Measurements from ENCODE around the gene CAMSAP2.

CAMSAP2 gene

GRCh38 chr1:200883118-200883517, 144.4 kb downstream of the CAMSAP2 start:
- no peak for DNase-seq (ENCODE audit: low read depth, low spot score)

- no peak for DNase-seq (ENCODE audit: low read depth, low spot score)
Observed at GRCh38 chr1:200885623-200886402, 147.1 kb downstream of the CAMSAP2 start.

GRCh38 chr1:200886594-200886993, 147.9 kb downstream of the CAMSAP2 start:
- DNase-seq (ENCODE audit: low read depth, low spot score), result no peak

- DNase-seq (ENCODE audit: low read depth, low spot score), result no peak
Observed at GRCh38 chr1:200887036-200887435, 148.3 kb downstream of the CAMSAP2 start.

- no peak for DNase-seq (ENCODE audit: low read depth, low spot score)
Observed at GRCh38 chr1:200887772-200888348, 149.2 kb downstream of the CAMSAP2 start.

DNA sequence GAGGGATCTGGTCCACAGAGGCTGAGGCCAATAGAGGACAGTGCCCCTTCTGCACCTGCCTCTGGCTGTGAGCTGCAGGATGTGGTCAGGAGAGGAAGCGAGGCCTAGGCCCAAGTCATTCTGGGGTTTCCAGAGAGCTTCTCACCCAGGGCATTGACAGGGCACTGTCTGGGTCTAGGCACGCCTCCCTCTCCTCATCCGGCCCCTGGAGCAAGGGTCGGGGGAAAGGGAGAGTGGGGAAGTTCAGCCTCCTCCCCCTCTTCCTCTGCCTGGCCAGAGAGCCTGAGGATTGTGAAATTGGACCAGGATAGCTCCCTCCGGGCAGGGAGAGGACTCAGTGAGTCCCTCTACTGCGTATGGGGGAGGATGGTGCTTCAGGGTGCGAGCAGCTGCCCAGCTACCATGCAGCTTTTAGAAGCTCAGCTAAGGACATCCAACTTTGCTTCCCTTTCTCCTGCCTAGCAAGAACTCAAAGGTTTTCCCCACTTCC, 149.7 kb downstream of the CAMSAP2 start:
- no peak for DNase-seq (ENCODE audit: low read depth, low spot score)

DNA sequence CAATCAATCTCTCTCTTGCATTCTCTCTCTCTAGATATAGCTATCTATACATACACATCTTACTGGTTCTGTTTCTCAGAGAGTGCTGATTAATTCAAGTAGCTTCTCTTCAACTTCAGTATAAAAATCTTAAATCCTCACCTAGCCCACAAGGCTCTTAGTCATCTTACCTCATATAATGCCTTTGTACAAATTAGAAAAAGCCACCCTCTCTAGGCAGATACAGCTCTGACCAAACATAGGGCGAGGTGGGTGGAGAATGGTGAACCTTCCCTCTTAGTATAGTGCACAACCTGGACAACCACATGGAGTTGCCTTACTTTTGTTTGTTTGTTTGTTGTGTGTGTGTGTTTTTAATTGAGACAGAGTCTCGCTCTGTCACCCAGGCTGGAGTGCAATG, 150.9 kb downstream of the CAMSAP2 start:
- DNase-seq (ENCODE audit: low read depth, low spot score), result no peak

GRCh38 chr1:200890027-200890426, 151.3 kb downstream of the CAMSAP2 start:
- no peak for DNase-seq (ENCODE audit: low read depth, low spot score)

DNA sequence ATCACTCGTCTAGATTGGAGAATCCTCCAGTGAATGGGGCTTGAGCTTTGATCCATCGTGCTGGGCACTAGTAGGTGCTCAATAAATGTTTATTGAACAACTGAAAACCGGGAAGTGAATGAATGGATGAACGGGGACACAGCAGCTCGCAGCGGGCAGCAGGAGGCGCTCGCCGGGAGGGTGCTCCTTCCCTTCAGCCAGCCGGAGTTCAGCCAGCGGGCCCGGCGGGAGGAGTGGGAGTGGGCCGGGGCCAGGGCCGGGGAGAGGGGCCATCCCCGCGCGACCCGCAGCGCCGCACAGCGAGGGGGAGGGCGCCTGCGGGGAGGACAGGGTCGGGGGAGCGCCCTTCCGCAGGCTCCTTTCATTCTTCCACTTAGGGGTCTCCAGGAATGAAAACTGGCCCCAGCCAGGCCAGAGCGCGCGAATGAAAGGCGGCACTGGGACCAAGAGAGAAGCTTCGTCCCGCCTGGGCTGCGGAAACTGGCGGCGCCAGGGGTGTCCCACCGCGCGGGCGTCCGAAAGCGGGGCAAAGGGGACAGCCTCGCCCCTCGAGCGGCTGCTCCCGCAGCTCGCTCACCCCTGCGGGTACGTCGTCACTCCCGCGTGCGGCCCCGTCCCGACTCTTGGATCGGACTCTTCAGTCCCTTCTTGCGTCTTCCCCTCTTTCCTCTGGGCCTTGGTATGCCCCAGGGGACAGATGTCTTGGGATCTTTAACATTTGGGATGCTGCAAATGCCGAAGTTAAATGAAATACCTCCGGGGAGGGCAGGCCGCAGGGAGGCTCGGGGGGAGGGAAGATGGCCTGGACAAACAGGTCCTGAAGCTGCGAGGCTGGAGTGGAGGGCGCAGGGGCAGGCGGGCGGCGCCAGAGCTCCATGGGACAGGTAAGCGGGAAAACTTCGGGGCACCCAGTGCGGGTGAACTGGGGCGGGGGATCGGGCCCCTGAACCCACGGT, 152.4 kb downstream of the CAMSAP2 start:
- no peak for DNase-seq (ENCODE audit: low read depth, low spot score)

DNA sequence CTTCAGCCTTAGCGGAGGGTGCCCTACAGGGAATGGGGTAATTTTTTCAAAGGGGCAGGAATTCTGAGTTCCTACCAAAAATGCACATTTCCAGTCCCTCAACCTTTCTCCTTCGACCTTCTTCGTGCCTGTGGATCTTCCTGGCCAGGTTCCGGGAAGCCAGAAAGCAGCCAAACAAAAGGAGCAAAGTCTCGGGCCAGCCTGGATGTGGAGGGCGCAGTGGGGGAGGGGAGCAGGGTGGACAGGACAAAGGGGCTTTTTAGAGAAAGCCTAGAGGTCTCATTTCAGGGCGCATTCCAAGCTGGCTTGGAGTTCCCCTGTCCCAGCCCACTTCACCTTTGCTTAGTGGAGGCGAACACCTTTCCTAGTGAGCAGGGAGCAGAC, 153.1 kb downstream of the CAMSAP2 start:
- no peak for DNase-seq (ENCODE audit: low read depth, low spot score)

- DNase-seq (ENCODE audit: low read depth, low spot score), result no peak
Observed at GRCh38 chr1:200892546-200892945, 153.9 kb downstream of the CAMSAP2 start.

DNA sequence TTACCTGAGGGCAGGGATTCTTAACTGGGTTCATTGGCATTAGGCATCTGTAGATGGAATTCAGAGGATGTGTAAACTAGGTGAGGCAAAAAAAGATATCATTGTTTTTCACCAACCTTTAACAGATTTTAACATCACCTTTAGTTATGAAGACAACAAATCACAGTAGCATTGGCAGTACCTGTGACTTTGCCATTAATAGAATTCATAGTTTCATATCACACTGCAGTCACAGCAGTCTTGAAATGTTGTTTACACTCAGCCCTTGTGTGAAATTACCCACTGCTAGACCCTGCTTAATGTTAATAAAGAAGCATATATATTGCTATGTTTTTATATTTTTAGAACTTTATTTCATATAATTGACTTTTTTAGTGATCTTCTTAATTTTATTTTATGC, 154.3 kb downstream of the CAMSAP2 start:
- DNase-seq (ENCODE audit: low read depth, low spot score), result no peak

DNA sequence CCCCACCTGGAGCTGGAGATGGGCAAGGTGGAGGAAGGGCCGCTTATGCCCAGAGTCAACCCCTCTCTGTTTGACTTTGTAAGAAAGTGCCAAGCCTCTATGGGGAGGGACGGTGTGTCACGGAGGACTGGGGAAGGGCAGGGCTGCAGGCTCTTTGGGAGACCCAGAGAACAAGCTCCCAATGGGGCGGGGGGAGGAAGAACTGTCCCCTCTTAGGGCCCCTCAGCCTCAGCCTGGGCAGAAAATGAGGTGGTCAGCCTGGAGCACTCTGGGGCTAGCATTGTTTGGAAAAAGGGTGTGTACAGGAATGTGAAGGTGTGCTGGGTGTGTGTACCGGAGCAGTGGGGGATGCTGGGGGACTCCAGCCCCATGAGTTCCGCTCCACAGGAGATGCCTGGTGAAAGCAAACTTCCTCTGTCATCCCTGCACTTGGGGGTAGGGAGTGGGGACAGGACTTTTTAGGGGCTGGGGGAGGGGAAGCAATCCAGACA, 154.8 kb downstream of the CAMSAP2 start:
- no peak for DNase-seq (ENCODE audit: low read depth, low spot score)

DNA sequence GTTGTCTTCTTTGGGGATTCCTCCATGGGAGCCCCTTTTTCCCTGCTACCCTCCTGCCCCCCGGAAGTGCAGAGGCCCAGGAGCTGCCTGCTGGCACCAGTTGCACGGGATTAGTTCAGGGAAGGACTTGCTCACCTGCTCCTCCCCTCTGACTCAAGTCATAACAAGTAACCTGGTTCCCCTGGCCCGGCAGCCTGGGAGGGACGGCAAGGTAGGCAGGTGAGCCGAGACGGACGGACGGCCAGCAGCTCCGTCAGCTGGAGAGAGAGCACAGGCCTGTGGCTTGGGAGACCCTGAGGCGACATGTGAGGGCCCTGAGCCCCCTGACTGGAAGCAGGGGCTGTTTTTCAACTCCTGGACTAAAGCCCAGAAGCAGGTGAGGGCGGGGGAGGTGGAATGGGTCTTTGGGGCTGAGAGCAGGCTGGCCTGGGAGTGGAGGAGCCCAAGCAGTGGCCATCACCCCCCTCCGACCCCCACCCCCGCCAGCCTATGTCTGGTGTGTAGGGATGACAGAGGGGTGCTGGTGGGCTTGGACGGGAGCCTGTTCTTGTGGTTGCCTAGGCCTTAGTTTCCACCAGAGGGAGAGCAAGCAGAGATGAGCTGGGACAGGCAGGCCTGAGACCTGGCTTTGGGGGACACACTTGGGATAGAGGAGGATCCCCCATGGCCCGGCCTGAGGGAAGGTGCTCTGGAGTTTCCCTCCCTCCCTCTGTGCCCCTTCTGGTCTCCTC, 156.2 kb downstream of the CAMSAP2 start, which contains the start of gene INAVA:
Gene INAVA (plus strand): TSS at position 189 of the 731 bp plus-strand sequence. CDS start 3,501 bp downstream, outside the sequence.
- DNase-seq (ENCODE audit: low read depth, low spot score), result no peak

DNA sequence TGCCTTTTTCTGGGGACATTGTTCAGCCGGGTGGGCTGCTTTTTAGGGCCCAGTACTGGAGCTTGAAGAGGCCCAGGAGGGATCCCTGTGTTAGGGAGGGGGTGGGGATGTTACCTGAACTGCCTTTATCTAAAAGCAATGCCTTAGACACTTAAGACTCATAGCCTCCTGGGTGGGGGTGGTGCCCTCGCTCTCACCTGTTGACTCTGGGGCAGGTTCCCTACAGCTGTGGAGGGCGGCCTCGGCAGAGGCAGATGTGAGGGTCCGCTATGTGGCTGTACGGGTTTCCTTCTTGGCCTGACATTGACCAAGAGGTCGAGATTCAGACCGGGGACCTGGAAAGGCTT, 156.7 kb downstream of the CAMSAP2 start:
- no peak for DNase-seq (ENCODE audit: low read depth, low spot score)

DNA sequence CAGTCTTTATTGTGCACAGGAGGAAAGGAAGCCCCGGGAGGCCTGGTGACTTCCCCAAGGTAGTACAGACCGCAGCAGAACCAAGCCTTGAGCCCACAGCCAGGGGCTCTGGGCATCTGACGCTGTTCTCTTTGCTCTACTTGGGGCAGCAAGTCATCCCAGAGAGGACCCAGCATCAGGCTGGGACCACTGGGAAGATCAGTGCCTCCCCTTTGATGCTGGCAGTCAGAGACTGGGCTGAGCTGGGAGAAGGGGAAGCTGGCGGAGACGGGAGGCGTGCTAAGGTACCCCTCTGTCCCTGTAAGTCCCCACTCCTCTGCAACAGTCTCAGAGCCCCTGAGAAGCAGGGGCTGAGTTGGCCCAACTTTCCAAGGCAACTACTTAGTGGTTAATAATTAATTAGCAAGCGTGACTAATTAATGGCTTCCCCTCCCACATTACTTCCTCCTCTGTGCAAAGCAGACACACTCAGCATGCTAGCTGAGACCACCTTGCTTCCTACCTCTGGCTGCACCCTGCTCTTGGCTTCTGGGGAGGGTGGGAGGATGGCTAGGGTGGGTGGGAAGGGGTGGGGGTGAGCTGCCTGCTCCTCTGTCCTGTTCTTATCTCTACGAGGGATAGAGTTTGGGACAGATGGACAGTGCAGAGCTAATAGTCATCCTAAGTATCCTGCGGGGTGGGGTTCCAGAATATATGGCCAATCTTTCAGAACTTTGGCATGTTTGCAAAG, 157.3 kb downstream of the CAMSAP2 start:
- DNase-seq (ENCODE audit: low read depth, low spot score), result no peak

GRCh38 chr1:200896531-200897196, 158.0 kb downstream of the CAMSAP2 start:
- DNase-seq (ENCODE audit: low read depth, low spot score), result no peak

DNA sequence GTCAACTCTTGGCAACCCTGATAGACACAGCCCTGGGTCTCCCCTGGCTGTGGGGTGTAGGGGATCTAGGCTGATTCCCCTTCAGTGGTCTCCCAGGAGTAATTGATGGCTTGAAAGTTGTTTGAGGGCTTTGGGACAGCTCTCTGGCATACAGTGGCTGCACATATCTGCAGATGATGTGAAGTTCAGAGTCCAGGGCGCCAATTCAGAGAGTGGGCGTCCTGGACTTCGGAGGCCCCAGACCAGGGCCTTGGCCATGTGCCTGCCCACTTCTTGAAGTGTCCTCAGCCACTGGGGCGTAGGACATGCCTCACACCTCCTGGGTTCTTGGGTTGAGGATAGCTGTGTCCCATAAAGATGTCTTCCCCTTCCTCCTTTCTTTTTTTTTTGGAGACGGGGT, 158.6 kb downstream of the CAMSAP2 start:
- no peak for DNase-seq (ENCODE audit: low read depth, low spot score)

DNA sequence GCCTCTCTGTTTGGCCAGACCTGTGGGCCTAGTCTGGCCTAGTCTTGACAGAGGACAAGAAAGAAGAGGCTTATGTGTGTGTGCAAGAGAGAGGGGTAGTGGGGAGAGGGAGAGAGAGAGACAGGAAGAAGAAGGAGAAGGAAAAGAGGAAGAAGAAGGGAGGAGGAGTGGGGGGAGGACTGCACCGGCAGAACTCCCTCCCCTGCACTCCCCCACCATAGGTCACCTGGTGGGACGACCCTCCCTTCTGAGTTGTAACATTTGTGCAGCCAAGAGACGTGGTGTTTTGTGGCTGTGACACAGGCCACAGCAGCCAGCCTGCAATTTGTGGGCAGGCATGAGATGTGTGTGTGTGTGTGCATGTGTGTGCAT, 160.3 kb downstream of the CAMSAP2 start:
- DNase-seq (ENCODE audit: low read depth, low spot score), result no peak

DNA sequence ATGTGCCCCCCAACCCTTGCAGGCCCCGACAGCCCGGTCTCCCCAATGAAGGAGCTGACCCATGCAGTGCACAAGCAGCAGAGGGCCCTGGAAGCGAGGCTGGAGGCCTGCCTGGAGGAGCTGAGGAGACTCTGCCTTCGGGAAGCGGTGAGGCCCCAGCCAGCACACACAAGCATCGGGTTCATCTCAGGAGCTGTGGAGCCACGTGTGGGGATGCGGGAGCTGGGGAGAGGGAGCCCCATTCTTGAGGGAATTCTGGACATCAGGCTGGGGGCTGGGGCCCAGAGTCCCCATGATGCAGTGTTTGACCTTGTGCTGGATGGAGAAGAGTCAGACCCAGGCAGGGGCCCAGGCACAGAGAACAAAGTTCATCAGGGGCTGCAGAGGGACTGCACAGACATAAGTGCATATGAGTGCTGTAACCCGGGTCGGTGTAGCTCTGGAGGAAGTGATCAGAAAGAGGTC, 160.8 kb downstream of the CAMSAP2 start:
- DNase-seq (ENCODE audit: low read depth, low spot score), result no peak

All from brain pericyte (primary cell).